DOHH2 (cell line): ENCODE data around the gene PTH2.

Experiments used
- CTCF ChIP-seq: fragments of 200-600 bp; sonication (generic); IDR thresholded peaks from one replicate; pipeline ENCODE4 v1.5.1; 2014; ENCODE audit warnings: antibody characterized with exemption, mild to moderate bottlenecking, low read depth, low read length; ENCODE audit not compliant: poor library complexity, severe bottlenecking
- EZH2phosphoT487 ChIP-seq: fragments of 200-600 bp; sonication (generic); IDR thresholded peaks from 2 replicates; pipeline ENCODE4 v1.6.1; 2017; ENCODE audit warnings: borderline replicate concordance, mild to moderate bottlenecking, antibody characterized with exemption, low read length, moderate library complexity, mixed read lengths

- TF ChIP-seq CTCF (no peak), EZH2phosphoT487 (no peak)
Measured at GRCh38 chr19:49437231-49437630, 14.0 kb upstream of the PTH2 start.
